PFSK-1 (cell line): ENCODE data around the gene IPO11.

Experiments
- FOXP2 ChIP-seq: optimal IDR thresholded peaks from 2 replicates; pipeline ENCODE3; 2011; ENCODE audit warnings: borderline replicate concordance, control low read depth, inconsistent platforms; ENCODE audit not compliant: insufficient read depth; ENCODE audit errors: extremely low read length, extremely low read depth
- POLR2AphosphoS5 ChIP-seq: IDR thresholded peaks from 2 replicates; pipeline ENCODE4 v1.6.1; 2012; ENCODE audit warnings: low read depth, mild to moderate bottlenecking, control low read depth, low read length, moderate library complexity
- REST ChIP-seq, 2 experiments: IDR thresholded peaks; 2 replicates each; pipeline versions ENCODE4 v1.6.1 to v1.8.0; 2011 to 2012; ENCODE audit warnings: low read depth in 2 of 2, low read length in 2 of 2, control low read depth in 1 of 2, inconsistent platforms in 1 of 2, mild to moderate bottlenecking in 1 of 2, moderate library complexity in 1 of 2; ENCODE audit not compliant: insufficient read depth in 1 of 2
- SIN3A ChIP-seq: IDR thresholded peaks from 2 replicates; pipeline ENCODE4 v1.6.1; 2012; ENCODE audit warnings: mild to moderate bottlenecking, low read length, moderate library complexity, borderline replicate concordance; ENCODE audit not compliant: insufficient read depth
- TAF1 ChIP-seq: IDR thresholded peaks from 2 replicates; pipeline ENCODE4 v1.6.1; 2012; ENCODE audit warnings: low read length, control low read depth, borderline replicate concordance; ENCODE audit not compliant: insufficient read depth

IPO11 gene

GRCh38 chr5:62475072-62475471 is 62.5 kb downstream of the IPO11 start:
- TF ChIP-seq POLR2AphosphoS5: no peak
- TF ChIP-seq SIN3A: no peak
- TF ChIP-seq FOXP2: no peak
- no peak for TF ChIP-seq REST (IDR thresholded peaks at IDR 0.05; ENCODE audit: insufficient read depth in 1 of 2, low read depth in 2 of 2, low read length in 2 of 2)
- TF ChIP-seq TAF1: no peak

GRCh38 chr5:62477801-62478200 is 65.2 kb downstream of the IPO11 start:
- TF ChIP-seq REST (IDR thresholded peaks at IDR 0.05; ENCODE audit: insufficient read depth in 1 of 2, low read depth in 2 of 2, low read length in 2 of 2) (no peak), FOXP2 (no peak)

- TF ChIP-seq FOXP2 (no peak), TAF1 (no peak), REST (IDR thresholded peaks at IDR 0.05; ENCODE audit: insufficient read depth in 1 of 2, low read depth in 2 of 2, low read length in 2 of 2) (no peak), POLR2AphosphoS5 (no peak), SIN3A (no peak)
These were observed 71.0 kb downstream of the IPO11 start for GRCh38 chr5:62483556-62483955.

- TF ChIP-seq REST (IDR thresholded peaks at IDR 0.05; ENCODE audit: insufficient read depth in 1 of 2, low read depth in 2 of 2, low read length in 2 of 2) (no peak), POLR2AphosphoS5 (no peak), SIN3A (no peak), TAF1 (no peak), FOXP2 (no peak)
These were observed 74.1 kb downstream of the IPO11 start for GRCh38 chr5:62486672-62487071.

- no peak for TF ChIP-seq TAF1
- no peak for TF ChIP-seq SIN3A
- TF ChIP-seq POLR2AphosphoS5: no peak
- no peak for TF ChIP-seq FOXP2
- no peak for TF ChIP-seq REST (IDR thresholded peaks at IDR 0.05; ENCODE audit: insufficient read depth in 1 of 2, low read depth in 2 of 2, low read length in 2 of 2)
These were observed 76.0 kb downstream of the IPO11 start for GRCh38 chr5:62488531-62488930.
